ENCODE results near the gene CSTF2. TPM values are rescaled to one million over a fixed set of nuclear protein-coding genes. Genes with fewer than 3 reads are reported as not detected.
A peak's percentile ranks its signal among the peaks of the same experiment; 100 is the strongest.
"Not testable (repeated sequence)": the region's sequence is repeated elsewhere in the genome, so short reads cannot be mapped to it uniquely, and the experiment has no call there.

Gene CSTF2, protein sequence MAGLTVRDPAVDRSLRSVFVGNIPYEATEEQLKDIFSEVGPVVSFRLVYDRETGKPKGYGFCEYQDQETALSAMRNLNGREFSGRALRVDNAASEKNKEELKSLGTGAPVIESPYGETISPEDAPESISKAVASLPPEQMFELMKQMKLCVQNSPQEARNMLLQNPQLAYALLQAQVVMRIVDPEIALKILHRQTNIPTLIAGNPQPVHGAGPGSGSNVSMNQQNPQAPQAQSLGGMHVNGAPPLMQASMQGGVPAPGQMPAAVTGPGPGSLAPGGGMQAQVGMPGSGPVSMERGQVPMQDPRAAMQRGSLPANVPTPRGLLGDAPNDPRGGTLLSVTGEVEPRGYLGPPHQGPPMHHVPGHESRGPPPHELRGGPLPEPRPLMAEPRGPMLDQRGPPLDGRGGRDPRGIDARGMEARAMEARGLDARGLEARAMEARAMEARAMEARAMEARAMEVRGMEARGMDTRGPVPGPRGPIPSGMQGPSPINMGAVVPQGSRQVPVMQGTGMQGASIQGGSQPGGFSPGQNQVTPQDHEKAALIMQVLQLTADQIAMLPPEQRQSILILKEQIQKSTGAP
- total RNA-seq (2014; rRNA removed; shearing (Covaris generic)), result 20.2 and 28.3 TPM in 2 replicates

DNA sequence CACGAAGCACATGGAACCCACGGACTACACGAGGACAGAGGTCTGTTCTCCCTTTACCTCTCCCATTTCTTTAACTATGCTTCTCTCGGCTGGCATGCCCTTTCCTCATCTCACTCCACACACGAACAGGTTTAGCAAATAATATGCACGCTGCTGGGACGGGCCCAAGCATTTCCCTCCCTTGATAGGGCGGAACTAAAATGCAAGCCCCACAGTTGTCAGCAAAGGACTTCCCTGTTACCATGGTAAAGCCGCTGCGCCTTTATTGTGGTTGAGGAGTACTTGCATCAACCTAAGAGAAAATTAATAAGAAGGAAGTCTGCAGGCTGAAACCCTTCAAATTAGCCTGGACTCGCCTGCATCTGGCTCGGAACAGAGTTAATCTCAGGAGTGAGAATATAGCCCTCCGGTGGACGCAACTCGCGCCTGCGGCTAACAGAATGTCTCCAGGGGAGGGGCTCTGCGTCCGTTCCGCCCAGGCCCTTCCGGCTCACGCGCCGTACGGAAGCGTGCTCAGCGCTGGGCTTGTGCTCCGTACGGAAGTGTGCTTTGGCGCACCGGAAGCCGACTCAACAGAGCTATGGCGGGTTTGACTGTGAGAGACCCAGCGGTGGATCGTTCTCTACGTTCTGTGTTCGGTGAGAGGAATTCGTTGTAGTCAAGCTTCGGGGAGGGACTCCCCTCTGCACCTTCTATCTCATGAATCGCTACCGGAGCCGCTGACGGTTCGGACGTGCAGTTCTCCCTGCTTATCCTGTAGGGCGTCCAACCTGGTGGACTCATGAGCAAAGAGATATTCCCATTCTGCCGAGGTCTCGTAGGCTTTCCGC is at the start of gene CSTF2:
CSTF2 (plus strand) TSS at position 555 of the 830 bp plus-strand sequence; CDS start at position 581, 26 bp downstream.
- H3K36me3 ChIP-seq, result peaks cover 10% of the 10 kb centered on the region; the same call in 1 of the 2 replicates
- H3K27me3 ChIP-seq (replicated peaks), result no peaks in the 10 kb centered on the region
- peak within 1 kb of the TSS; percentile 50 for H3K27ac ChIP-seq
- peak; percentile 75 to 79 for DNase-seq (ENCODE audit: low read depth in 1 of 2, low spot score in 2 of 2)
- H3K4me1 ChIP-seq (replicated peaks), result 0 out of 2 replicates have a peak, but pooled peaks cover 3% of the 10 kb centered on the region
- no peaks in the 10 kb centered on the region for H3K9me3 ChIP-seq (replicated peaks)
- peak within 1 kb of the TSS; percentile 62 for H3K4me3 ChIP-seq

DNA sequence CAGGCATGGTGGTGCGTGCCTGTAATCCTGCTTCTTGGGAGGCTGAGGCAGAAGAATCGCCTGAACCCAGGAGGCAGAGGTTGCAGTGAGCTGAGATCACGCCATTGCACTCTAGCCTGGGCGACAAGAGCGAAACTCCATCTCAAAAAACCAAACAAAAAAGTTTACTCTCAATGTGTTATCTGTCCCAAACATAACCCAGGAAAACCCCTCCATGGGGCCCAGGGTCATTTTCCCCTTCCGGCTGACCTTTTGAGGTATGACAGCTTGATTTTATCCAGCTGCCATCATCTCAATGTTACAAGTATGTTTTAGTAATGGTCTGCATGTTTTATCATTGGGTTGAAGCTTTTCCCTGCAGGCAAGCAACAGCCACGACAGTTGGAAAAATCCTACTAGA is 23.8 kb upstream of the CSTF2 start:
- H3K9me3 ChIP-seq (replicated peaks); DNase-seq (ENCODE audit: low read depth in 1 of 2, low spot score in 2 of 2); H3K4me1 ChIP-seq (replicated peaks); H3K36me3 ChIP-seq; H3K27ac ChIP-seq; H3K27me3 ChIP-seq (replicated peaks); H3K4me3 ChIP-seq: not testable (repeated sequence)

DNA sequence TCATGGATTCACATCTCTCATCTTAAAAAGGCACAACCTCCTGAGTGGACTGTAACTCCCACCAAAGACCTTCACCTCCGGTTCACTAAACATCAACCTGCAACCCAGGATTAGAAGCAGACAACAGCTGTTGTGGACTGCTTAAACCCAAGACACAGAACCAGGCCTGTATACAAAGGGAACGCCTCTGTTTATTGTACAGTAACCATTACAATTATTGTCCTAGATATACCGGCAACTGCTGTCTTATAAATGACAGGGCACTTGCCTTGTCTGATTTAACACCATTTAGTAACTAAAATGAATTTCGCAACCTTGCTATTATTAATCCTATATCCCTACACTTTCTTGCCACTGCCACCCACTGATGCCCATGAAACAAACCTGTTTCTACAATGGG is 22.8 kb upstream of the CSTF2 start:
- no peaks in the 10 kb centered on the region for H3K4me1 ChIP-seq (replicated peaks)
- H3K4me3 ChIP-seq, result no peak overlapping the region
- no peaks in the 10 kb centered on the region for H3K36me3 ChIP-seq
- DNase-seq (ENCODE audit: low read depth in 1 of 2, low spot score in 2 of 2), result no peak
- H3K27me3 ChIP-seq (replicated peaks), result no peaks in the 10 kb centered on the region
- no peak overlapping the region for H3K27ac ChIP-seq
- no peaks in the 10 kb centered on the region for H3K9me3 ChIP-seq (replicated peaks)

DNA sequence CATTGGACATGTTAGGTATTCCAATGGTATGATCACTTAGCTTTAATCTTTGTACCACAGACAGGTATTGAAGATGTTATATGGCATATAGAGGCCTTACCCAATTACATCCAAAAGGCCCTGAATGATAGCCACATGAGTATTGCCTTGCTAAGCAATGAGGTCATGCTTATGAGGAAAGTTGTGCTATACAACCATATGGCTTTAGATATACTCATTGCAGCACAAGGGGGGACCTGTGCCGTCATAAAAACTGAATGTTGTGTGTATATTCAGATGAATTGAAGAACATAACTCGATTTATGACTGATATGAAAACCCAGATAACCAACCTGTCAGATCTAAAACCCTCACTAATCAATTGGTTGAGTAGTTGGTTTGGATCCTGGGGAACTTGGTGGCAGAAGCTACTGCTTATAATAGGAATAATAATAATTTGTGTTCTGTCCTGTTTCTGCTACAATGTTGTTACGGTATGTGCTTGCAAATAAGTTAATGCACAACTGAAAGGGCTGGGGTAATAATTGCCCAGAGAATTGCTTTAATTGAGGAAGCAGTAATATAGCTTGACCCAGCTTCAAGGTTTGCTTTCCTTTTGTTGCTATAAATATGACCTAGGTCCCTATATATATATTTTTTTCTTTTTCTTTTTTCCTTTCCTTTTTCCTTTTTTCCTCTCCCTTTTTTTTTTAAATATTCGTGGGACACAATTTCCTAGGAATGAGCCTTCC is 21.5 kb upstream of the CSTF2 start:
- no peak for DNase-seq (ENCODE audit: low read depth in 1 of 2, low spot score in 2 of 2)
- no peaks in the 10 kb centered on the region for H3K9me3 ChIP-seq (replicated peaks)
- no peaks in the 10 kb centered on the region for H3K27me3 ChIP-seq (replicated peaks)
- H3K4me3 ChIP-seq, result no peak overlapping the region
- no peaks in the 10 kb centered on the region for H3K4me1 ChIP-seq (replicated peaks)
- no peaks in the 10 kb centered on the region for H3K36me3 ChIP-seq
- no peak overlapping the region for H3K27ac ChIP-seq

DNA sequence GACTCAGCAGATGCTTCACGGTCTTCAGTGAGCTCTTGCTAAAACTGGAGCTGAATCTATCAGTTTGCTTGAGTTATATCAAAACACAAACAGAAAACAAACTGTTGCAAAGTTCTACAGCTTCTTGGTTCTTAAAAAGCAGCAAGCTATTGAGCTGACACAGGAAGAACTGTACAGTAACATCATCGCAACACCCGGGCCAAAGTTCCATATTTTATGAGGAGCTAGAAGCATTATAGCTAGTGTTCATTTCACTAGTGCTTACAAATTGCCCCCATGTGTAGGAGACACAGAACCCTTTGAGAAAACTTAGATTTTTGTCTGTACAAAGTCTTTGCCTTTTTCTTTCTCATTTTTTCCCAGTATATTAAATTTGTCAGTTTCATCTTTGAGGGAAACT is 17.3 kb upstream of the CSTF2 start:
- H3K27ac ChIP-seq, result no peak overlapping the region
- no peak overlapping the region for H3K4me3 ChIP-seq
- no peaks in the 10 kb centered on the region for H3K4me1 ChIP-seq (replicated peaks)
- no peaks in the 10 kb centered on the region for H3K36me3 ChIP-seq
- no peaks in the 10 kb centered on the region for H3K27me3 ChIP-seq (replicated peaks)
- no peaks in the 10 kb centered on the region for H3K9me3 ChIP-seq (replicated peaks)
- DNase-seq (ENCODE audit: low read depth in 1 of 2, low spot score in 2 of 2), result no peak

DNA sequence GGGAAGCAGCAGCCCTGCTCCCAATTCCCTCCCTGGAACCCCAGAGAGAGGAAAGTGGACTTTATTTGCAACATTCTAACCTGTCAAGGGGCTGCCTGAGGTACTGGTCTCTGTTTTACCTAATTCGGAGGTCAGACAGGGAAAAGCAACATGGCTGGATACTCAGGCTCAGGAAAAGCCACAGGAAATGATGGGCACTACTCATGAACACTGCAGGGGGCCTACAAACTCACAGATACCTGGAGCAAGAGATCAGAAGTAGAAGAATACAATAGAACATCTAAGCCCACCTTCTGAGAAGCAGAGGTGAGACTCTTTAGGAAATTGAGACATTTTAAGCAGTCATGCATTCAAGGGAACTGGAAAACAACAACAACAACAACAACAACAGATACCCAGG is 15.4 kb upstream of the CSTF2 start:
- DNase-seq (ENCODE audit: low read depth in 1 of 2, low spot score in 2 of 2), result no peak
- Histone ChIP-seq H3K4me1 (replicated peaks) (no peaks in the 10 kb centered on the region), H3K27ac (no peak overlapping the region), H3K36me3 (no peaks in the 10 kb centered on the region), H3K4me3 (no peak overlapping the region), H3K27me3 (replicated peaks) (no peaks in the 10 kb centered on the region), H3K9me3 (replicated peaks) (no peaks in the 10 kb centered on the region)

DNA sequence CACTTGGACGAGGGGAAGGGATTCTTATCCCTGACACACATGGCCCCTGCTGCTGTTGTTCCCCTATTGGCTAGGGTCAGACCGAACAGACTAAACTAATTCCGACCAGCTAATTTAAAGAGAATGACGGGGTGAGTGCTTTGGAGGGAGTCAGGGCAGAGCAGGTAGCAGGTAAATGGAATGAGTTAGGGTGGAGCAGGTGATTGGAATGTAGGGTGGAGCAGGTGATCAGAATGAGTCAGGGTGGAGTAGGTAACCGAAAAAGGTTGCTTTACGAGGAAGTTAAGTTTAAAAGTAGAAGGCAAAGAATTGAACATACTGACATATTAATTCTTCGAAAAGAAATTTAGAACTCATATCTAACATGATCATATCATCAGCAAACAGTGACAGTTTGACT is 11.9 kb upstream of the CSTF2 start:
- H3K9me3 ChIP-seq (replicated peaks); H3K27me3 ChIP-seq (replicated peaks); H3K4me3 ChIP-seq; H3K27ac ChIP-seq; DNase-seq (ENCODE audit: low read depth in 1 of 2, low spot score in 2 of 2); H3K36me3 ChIP-seq; H3K4me1 ChIP-seq (replicated peaks): not testable (repeated sequence)

DNA sequence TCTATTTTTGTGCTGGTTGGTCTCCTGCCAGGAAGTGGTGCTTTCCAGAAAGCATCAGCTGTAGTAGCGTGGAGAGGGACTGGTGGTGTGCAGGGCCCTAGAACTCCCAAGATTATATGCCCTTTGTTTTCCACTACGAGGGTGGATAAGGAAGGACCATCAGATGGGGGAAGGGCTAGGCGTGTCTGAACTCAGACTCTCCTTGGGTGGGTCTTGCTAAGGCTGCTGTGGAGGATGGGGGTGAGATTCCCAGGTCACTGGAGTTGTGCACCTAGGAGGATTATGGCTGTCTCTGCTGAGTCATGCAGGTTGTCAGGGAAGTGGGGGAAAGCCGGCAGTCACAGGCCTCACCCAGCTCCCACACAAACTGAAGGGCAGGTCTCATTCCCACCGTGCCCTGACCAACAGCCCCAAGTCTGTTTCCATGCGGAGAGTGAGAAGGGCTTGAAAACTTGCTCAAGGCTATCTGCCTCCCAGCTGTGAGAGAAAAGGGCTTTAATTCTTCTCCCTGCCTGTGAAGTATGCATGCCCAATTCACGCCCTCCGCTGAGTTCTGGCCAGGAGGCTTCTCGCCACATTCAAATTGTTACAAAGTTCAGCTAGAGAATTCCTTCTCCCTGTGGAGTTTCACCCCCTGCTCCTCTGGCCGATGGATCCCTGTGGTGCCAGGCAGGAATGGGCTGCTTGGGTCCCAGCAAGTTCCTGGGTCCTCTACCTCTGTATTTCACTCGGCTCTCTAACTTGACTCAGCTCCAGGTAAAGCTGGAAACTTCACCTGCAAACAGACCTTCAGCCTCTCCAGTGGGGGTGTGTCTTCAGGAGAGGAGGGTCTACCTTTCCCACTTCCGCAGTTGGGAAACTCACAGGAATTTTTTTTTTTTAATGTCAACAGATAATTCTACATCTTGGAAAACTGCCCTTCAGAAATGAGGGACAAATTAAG is 7.7 kb upstream of the CSTF2 start:
- no peaks in the 10 kb centered on the region for H3K9me3 ChIP-seq (replicated peaks)
- no peak for DNase-seq (ENCODE audit: low read depth in 1 of 2, low spot score in 2 of 2)
- no peak overlapping the region for H3K27ac ChIP-seq
- H3K36me3 ChIP-seq, result no peaks in the 10 kb centered on the region
- H3K4me3 ChIP-seq, result no peak overlapping the region
- H3K27me3 ChIP-seq (replicated peaks), result no peaks in the 10 kb centered on the region
- H3K4me1 ChIP-seq (replicated peaks), result no peaks in the 10 kb centered on the region

DNA sequence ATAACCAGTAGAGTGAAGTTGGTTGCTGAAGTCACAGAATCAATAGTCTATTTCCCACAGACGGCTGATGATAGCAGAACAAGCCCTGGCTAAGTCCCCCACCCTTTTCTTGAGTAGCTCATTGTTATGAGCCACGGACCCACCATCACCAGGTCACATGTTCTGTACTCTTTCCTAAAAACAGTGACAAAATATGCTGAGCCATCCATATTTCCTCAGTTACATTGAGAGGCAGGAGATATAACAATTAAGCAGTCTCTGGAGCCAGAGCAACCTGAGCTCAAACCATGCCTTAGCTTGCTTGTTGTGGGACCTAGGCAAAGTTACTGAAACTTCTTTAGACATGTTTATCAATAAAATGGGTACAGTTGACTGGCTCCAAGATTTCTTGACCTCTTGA is 2.9 kb upstream of the CSTF2 start:
- Histone ChIP-seq H3K27ac (no peak overlapping the region), H3K9me3 (replicated peaks) (no peaks in the 10 kb centered on the region), H3K4me3 (no peak overlapping the region), H3K4me1 (replicated peaks) (0 out of 2 replicates have a peak, but pooled peaks cover 3% of the 10 kb centered on the region), H3K36me3 (no peaks in the 10 kb centered on the region), H3K27me3 (replicated peaks) (no peaks in the 10 kb centered on the region)
- DNase-seq (ENCODE audit: low read depth in 1 of 2, low spot score in 2 of 2), result no peak

DNA sequence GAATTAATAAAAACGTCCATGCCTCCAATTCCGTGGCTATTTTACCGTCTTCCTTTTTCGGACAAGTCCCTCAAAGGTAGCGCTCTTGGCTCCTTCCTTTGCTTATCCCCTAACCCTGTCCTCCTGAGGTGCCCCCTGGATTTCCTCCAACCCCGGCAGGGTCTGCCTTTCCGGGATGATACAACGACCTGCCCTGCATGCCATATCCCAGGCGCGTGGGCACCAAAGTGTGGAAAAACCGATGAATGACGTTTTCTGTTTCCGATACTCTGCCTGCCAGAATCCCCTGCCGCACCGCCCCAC is 706 bp upstream of the CSTF2 start:
- no peaks in the 10 kb centered on the region for H3K27me3 ChIP-seq (replicated peaks)
- H3K36me3 ChIP-seq, result peaks cover 10% of the 10 kb centered on the region; the same call in 1 of the 2 replicates
- H3K9me3 ChIP-seq (replicated peaks), result no peaks in the 10 kb centered on the region
- H3K27ac ChIP-seq, result no peak overlapping the region
- H3K4me1 ChIP-seq (replicated peaks), result 0 out of 2 replicates have a peak, but pooled peaks cover 3% of the 10 kb centered on the region
- peak overlapping the region; percentile 62 for H3K4me3 ChIP-seq
- DNase-seq (ENCODE audit: low read depth in 1 of 2, low spot score in 2 of 2), result no peak

DNA sequence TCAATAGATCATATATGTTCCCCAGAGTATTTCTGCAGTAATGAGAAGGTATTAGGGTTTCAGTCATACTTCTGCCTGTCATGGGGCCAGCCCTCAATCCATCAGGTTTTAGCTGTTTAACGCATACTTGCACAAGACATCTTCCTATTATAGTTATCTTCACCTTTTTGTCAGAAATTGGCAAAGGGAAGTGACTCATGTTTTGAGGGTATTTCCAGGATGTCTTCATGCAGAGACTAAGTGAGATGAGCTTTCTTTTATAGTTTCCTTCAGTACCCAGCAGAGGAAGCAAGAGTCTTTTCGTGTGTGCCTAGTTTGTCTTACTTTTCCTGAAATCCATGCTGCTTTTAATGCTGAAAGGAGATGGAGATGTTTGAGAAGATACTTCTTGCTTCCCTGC is 9.5 kb downstream of the CSTF2 start:
- DNase-seq (ENCODE audit: low read depth in 1 of 2, low spot score in 2 of 2), result no peak

DNA sequence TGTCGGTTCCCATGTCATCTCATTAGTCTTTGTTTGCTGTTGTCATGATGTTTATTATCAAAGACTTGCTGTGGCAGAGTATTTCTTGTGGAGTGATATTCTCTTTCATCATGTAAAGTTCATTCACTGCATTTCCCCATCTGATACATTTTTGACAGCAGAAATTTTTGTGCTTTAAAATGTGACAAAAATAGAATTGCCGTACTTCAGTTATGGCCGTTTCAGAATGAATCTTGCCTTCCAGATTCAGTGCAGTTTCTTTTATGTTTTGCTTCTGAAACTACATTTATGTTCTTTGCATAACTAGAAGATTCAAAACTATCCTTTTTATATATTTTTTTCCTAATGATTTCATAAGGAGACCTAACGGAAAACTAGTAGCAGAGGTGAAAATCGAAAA is 10.0 kb downstream of the CSTF2 start:
- no peaks in the 10 kb centered on the region for H3K27me3 ChIP-seq (replicated peaks)
- H3K36me3 ChIP-seq, result peaks cover 4% of the 10 kb centered on the region
- H3K27ac ChIP-seq, result no peak overlapping the region
- no peaks in the 10 kb centered on the region for H3K9me3 ChIP-seq (replicated peaks)
- no peak for DNase-seq (ENCODE audit: low read depth in 1 of 2, low spot score in 2 of 2)
- H3K4me3 ChIP-seq, result no peak overlapping the region
- no peaks in the 10 kb centered on the region for H3K4me1 ChIP-seq (replicated peaks)

More for the DNA sequence above, 9.5 kb downstream of the CSTF2 start:
- no peak overlapping the region for H3K27ac ChIP-seq
- no peaks in the 10 kb centered on the region for H3K9me3 ChIP-seq (replicated peaks)
- peaks cover 4% of the 10 kb centered on the region for H3K36me3 ChIP-seq
- H3K4me1 ChIP-seq (replicated peaks), result no peaks in the 10 kb centered on the region
- no peak overlapping the region for H3K4me3 ChIP-seq
- no peaks in the 10 kb centered on the region for H3K27me3 ChIP-seq (replicated peaks)

DNA sequence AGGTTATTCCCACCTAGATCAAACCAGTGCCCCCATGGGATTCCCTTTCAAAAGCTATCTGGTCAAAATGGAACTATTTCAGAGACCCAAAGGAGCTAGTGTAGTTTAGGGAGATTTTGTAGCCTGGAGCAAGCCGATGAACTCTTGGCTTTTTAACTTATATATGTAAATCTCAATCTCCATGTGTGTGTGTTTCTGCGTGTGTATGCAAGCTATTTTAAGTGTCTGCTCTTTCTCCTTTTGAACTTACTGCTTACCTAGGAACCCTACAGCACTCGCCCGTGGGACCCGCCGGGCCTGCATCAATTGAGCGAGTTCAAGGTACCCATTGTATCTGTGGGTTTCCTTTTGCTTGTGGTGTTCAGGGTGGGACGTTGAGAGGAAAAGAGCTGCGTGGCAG is 10.4 kb downstream of the CSTF2 start:
- H3K27ac ChIP-seq, result no peak overlapping the region
- no peak for DNase-seq (ENCODE audit: low read depth in 1 of 2, low spot score in 2 of 2)

More for the DNA sequence above, 10.4 kb downstream of the CSTF2 start:
- Histone ChIP-seq H3K36me3 (peaks cover 4% of the 10 kb centered on the region), H3K4me1 (replicated peaks) (no peaks in the 10 kb centered on the region), H3K27me3 (replicated peaks) (no peaks in the 10 kb centered on the region), H3K9me3 (replicated peaks) (no peaks in the 10 kb centered on the region), H3K4me3 (no peak overlapping the region)

Measured in SJSA1 (cell line).